Activated CD4-positive, alpha-beta T cell treated with anti-CD3 and anti-CD28 coated beads for 36 hours (primary cell): ENCODE results near the gene PDE11A. TPM values are rescaled to one million over a fixed set of nuclear protein-coding genes. Genes with fewer than 3 reads are reported as not detected.
"Not testable (repeated sequence)": the region's sequence is repeated elsewhere in the genome, so short reads cannot be mapped to it uniquely, and the experiment has no call there.

ENCODE experiments used
- ATAC-seq: fragments of 200-7000 bp; cut with Tn5 transposase; one replicate; pipeline ENCODE4 v1.10.0; 2021; ENCODE audit warnings: mild to moderate bottlenecking, moderate library complexity
- CTCF ChIA-PET: fragments of 350-600 bp; sonication (Branson Sonifier 250); formaldehyde crosslinking; loops from one replicate; lab custom pipeline; 2021; ENCODE audit warnings: antibody characterized with exemption; lab: Charles Lee
- POLR2A ChIA-PET: fragments of 350-600 bp; sonication (Branson Sonifier 250); formaldehyde crosslinking; loops from one replicate; lab custom pipeline; 2021; ENCODE audit warnings: antibody characterized with exemption, inconsistent platforms; lab: Charles Lee
- DNase-seq: peaks from one replicate; pipeline ENCODE4 v3.0.0-alpha.2; 2020
- H3K27ac Mint-ChIP-seq: one replicate; pipeline ENCODE4 v1.8.0; 2021; ENCODE audit warnings: mixed read lengths
- H3K27me3 Mint-ChIP-seq: one replicate; pipeline ENCODE4 v1.8.0; 2021; ENCODE audit warnings: mixed read lengths
- H3K36me3 Mint-ChIP-seq: one replicate; pipeline ENCODE4 v1.8.0; 2021; ENCODE audit warnings: low read depth, mixed read lengths
- H3K4me1 Mint-ChIP-seq: one replicate; pipeline ENCODE4 v1.8.0; 2021; ENCODE audit warnings: mixed read lengths
- H3K4me3 Mint-ChIP-seq: one replicate; pipeline ENCODE4 v1.8.0; 2021; ENCODE audit warnings: mild to moderate bottlenecking, moderate library complexity, mixed read lengths
- H3K9me3 Mint-ChIP-seq: one replicate; pipeline ENCODE4 v1.8.0; 2021; ENCODE audit warnings: low read depth, mixed read lengths
- intact Hi-C, 2 experiments: fragments of 100-400 bp; cut with DNase I in 1 of 2; cut with micrococcal nuclease in 1 of 2; formaldehyde crosslinking; loops; one replicate each; pipeline versions ENCODE4 v1.14.2 to v1.15.1; 2022 to 2024; cut with DNase I, micrococcal nuclease
- total RNA-seq, 2 experiments: library from RNA; stranded (reverse); gene quantifications; one replicate each; pipeline ENCODE4 v1.2.3, GENCODE V29; 2021

Gene PDE11A
- total RNA-seq, 2 experiments from 2014 or later = 0.12 TPM; not detected in 1

GRCh38 chr2:178044836-178045235 is 27.7 kb downstream of the PDE11A start:
- ChIA-PET CTCF (interaction anchor here (0.6 kb wide), 1 partner anchor 20 kb away, joined by 3 read pairs; no protein-coding TSS in a partner anchor), POLR2A (no interaction called here)
- ATAC-seq (no peak), DNase-seq (no peak)
- Mint-ChIP-seq H3K36me3 (no peaks in the 10 kb centered on the region), H3K4me1 (no peaks in the 10 kb centered on the region), H3K27me3 (peaks cover 7% of the 10 kb centered on the region), H3K9me3 (no peaks in the 10 kb centered on the region), H3K27ac (no peak overlapping the region), H3K4me3 (no peak overlapping the region)
- intact Hi-C loops = no loop called here

GRCh38 chr2:178043266-178043665 is 29.3 kb downstream of the PDE11A start:
- no peak overlapping the region for H3K4me3 Mint-ChIP-seq
- no peaks in the 10 kb centered on the region for H3K9me3 Mint-ChIP-seq
- ATAC-seq = no peak
- POLR2A ChIA-PET = no interaction called here
- intact Hi-C loops = no loop called here
- H3K4me1 Mint-ChIP-seq = no peaks in the 10 kb centered on the region
- CTCF ChIA-PET = no interaction called here
- peaks cover 7% of the 10 kb centered on the region for H3K27me3 Mint-ChIP-seq
- no peak overlapping the region for H3K27ac Mint-ChIP-seq
- DNase-seq = no peak
- no peaks in the 10 kb centered on the region for H3K36me3 Mint-ChIP-seq

GRCh38 chr2:178033583-178033982 is 39.0 kb downstream of the PDE11A start:
- H3K27me3 Mint-ChIP-seq, H3K4me3 Mint-ChIP-seq, ATAC-seq, H3K27ac Mint-ChIP-seq, H3K4me1 Mint-ChIP-seq, DNase-seq, intact Hi-C loops, H3K9me3 Mint-ChIP-seq, POLR2A ChIA-PET, H3K36me3 Mint-ChIP-seq: not testable (repeated sequence)
- CTCF ChIA-PET = interaction anchor here (0.6 kb wide), 1 partner anchor 1402 kb away, joined by 3 read pairs; no protein-coding TSS in a partner anchor

GRCh38 chr2:178029342-178029741 is 43.2 kb downstream of the PDE11A start:
- POLR2A ChIA-PET = no interaction called here
- Mint-ChIP-seq H3K4me1 (no peaks in the 10 kb centered on the region), H3K27me3 (no peaks in the 10 kb centered on the region), H3K4me3 (no peak overlapping the region), H3K27ac (no peak overlapping the region), H3K9me3 (no peaks in the 10 kb centered on the region), H3K36me3 (no peaks in the 10 kb centered on the region)
- DNase-seq = no peak
- CTCF ChIA-PET = no interaction called here
- intact Hi-C loops = no loop called here
- no peak for ATAC-seq

GRCh38 chr2:178025551-178026185 is 46.9 kb downstream of the PDE11A start:
- ChIA-PET CTCF (no interaction called here), POLR2A (no interaction called here)
- Mint-ChIP-seq H3K27me3 (no peaks in the 10 kb centered on the region), H3K9me3 (no peaks in the 10 kb centered on the region), H3K4me3 (no peak overlapping the region), H3K4me1 (no peaks in the 10 kb centered on the region), H3K36me3 (no peaks in the 10 kb centered on the region), H3K27ac (no peak overlapping the region)
- DNase-seq (no peak), ATAC-seq (no peak)
- intact Hi-C loops = no loop called here

- Mint-ChIP-seq H3K4me1 (no peaks in the 10 kb centered on the region), H3K36me3 (no peaks in the 10 kb centered on the region), H3K27ac (no peak overlapping the region), H3K4me3 (no peak overlapping the region), H3K27me3 (peaks cover 2% of the 10 kb centered on the region), H3K9me3 (no peaks in the 10 kb centered on the region)
- intact Hi-C loops = no loop called here
- POLR2A ChIA-PET = no interaction called here
- DNase-seq (no peak), ATAC-seq (no peak)
- CTCF ChIA-PET = no interaction called here
These were observed 54.4 kb downstream of the PDE11A start for GRCh38 chr2:178018141-178018540.

GRCh38 chr2:178016612-178017011 is 56.0 kb downstream of the PDE11A start:
- no peaks in the 10 kb centered on the region for H3K9me3 Mint-ChIP-seq
- DNase-seq = no peak
- intact Hi-C loops = no loop called here
- POLR2A ChIA-PET = no interaction called here
- H3K36me3 Mint-ChIP-seq = no peaks in the 10 kb centered on the region
- no peak overlapping the region for H3K4me3 Mint-ChIP-seq
- H3K4me1 Mint-ChIP-seq = no peaks in the 10 kb centered on the region
- no peak for ATAC-seq
- H3K27ac Mint-ChIP-seq = no peak overlapping the region
- CTCF ChIA-PET = no interaction called here
- peaks cover 7% of the 10 kb centered on the region for H3K27me3 Mint-ChIP-seq

- no peaks in the 10 kb centered on the region for H3K36me3 Mint-ChIP-seq
- intact Hi-C loops = no loop called here
These were observed 59.9 kb downstream of the PDE11A start for GRCh38 chr2:178012639-178013038.

GRCh38 chr2:178009813-178010212 is 62.8 kb downstream of the PDE11A start:
- ChIA-PET POLR2A (no interaction called here), CTCF (no interaction called here)
- Mint-ChIP-seq H3K4me1 (no peaks in the 10 kb centered on the region), H3K9me3 (no peaks in the 10 kb centered on the region), H3K36me3 (no peaks in the 10 kb centered on the region), H3K4me3 (no peak overlapping the region), H3K27me3 (peaks cover 7% of the 10 kb centered on the region), H3K27ac (no peak overlapping the region)
- DNase-seq = no peak
- no peak for ATAC-seq
- intact Hi-C loops = no loop called here

More at GRCh38 chr2:178012639-178013038, 59.9 kb downstream of the PDE11A start:
- Mint-ChIP-seq H3K27me3 (peaks cover 9% of the 10 kb centered on the region), H3K9me3 (no peaks in the 10 kb centered on the region), H3K27ac (no peak overlapping the region), H3K4me3 (no peak overlapping the region), H3K4me1 (no peaks in the 10 kb centered on the region)
- ChIA-PET POLR2A (no interaction called here), CTCF (no interaction called here)
- ATAC-seq = no peak
- no peak for DNase-seq

GRCh38 chr2:178008636-178009289 is 63.8 kb downstream of the PDE11A start:
- Mint-ChIP-seq H3K4me3 (no peak overlapping the region), H3K27me3 (peaks cover 7% of the 10 kb centered on the region), H3K9me3 (no peaks in the 10 kb centered on the region), H3K27ac (no peak overlapping the region), H3K4me1 (no peaks in the 10 kb centered on the region), H3K36me3 (no peaks in the 10 kb centered on the region)
- ATAC-seq = no peak
- intact Hi-C loops = no loop called here
- CTCF ChIA-PET = no interaction called here
- POLR2A ChIA-PET = no interaction called here
- no peak for DNase-seq

GRCh38 chr2:178006710-178007109 is 65.9 kb downstream of the PDE11A start:
- no peaks in the 10 kb centered on the region for H3K9me3 Mint-ChIP-seq
- ATAC-seq (no peak), DNase-seq (no peak)
- no peaks in the 10 kb centered on the region for H3K4me1 Mint-ChIP-seq
- H3K27me3 Mint-ChIP-seq = peaks cover 4% of the 10 kb centered on the region
- POLR2A ChIA-PET = no interaction called here
- no peaks in the 10 kb centered on the region for H3K36me3 Mint-ChIP-seq
- intact Hi-C loops = no loop called here
- H3K4me3 Mint-ChIP-seq = no peak overlapping the region
- H3K27ac Mint-ChIP-seq = no peak overlapping the region
- CTCF ChIA-PET = no interaction called here

- Mint-ChIP-seq H3K27ac (no peak overlapping the region), H3K27me3 (peaks cover 2% of the 10 kb centered on the region), H3K36me3 (no peaks in the 10 kb centered on the region), H3K9me3 (no peaks in the 10 kb centered on the region), H3K4me3 (no peak overlapping the region), H3K4me1 (no peaks in the 10 kb centered on the region)
- ATAC-seq (no peak), DNase-seq (no peak)
- ChIA-PET CTCF (interaction anchor here (1.6 kb wide), 1 partner anchor 22 kb away, joined by 6 read pairs; no protein-coding TSS in a partner anchor), POLR2A (no interaction called here)
- intact Hi-C loops = no loop called here
These were observed 66.8 kb downstream of the PDE11A start for GRCh38 chr2:178005756-178006155.
